ENCODE data around the gene NHEJ1. TPM values are rescaled to one million over a fixed set of nuclear protein-coding genes. Genes with fewer than 3 reads are reported as not detected.

Gene NHEJ1
- total and polyA plus RNA-seq, 9 donors = 10.8 to 23.1 (median 17.1) TPM

DNA sequence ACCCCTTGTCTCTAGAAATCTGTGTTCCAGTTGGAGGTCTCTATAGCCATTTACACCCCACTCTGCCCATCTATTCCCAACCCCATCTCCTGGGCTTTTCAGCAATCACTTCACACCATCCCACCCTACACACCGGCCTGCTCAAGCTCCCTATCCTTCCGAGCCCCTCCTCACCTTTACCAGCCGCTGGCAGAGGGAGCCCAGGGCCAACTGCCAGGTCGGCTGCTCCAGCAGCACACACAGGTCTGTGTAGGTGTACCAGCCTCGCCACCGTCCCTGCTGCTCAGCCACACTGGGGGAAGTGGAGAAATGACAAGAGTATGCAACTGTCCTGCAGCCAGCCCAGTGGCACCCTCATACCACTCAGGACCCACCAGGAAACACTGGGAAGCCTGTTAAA, 12.6 kb upstream of the NHEJ1 start:
- no peak overlapping the region for H3K4me3 ChIP-seq
- no peaks in the 10 kb centered on the region for H3K9me3 ChIP-seq
- peaks cover 6% of the 10 kb centered on the region for H3K4me1 ChIP-seq (ENCODE audit: insufficient read depth)
- intact Hi-C loops (cut with DNase I) = loop anchor here in 1 of 4 donors (10.0 kb wide), 1 partner anchor 1158 kb away; no protein-coding TSS in a partner anchor
- WGBS, 3 donors = 84 to 90% (median 88%) methylated on average over 6 of the region's 6 CpGs
- no peak overlapping the region for H3K27ac ChIP-seq
- no peaks in the 10 kb centered on the region for H3K27me3 ChIP-seq
- TF ChIP-seq EP300 (IDR thresholded peaks at IDR 0.05) (no peak), POLR2A (IDR thresholded peaks at IDR 0.05) (no peak)
- TF ChIP-seq, protein P1, sequence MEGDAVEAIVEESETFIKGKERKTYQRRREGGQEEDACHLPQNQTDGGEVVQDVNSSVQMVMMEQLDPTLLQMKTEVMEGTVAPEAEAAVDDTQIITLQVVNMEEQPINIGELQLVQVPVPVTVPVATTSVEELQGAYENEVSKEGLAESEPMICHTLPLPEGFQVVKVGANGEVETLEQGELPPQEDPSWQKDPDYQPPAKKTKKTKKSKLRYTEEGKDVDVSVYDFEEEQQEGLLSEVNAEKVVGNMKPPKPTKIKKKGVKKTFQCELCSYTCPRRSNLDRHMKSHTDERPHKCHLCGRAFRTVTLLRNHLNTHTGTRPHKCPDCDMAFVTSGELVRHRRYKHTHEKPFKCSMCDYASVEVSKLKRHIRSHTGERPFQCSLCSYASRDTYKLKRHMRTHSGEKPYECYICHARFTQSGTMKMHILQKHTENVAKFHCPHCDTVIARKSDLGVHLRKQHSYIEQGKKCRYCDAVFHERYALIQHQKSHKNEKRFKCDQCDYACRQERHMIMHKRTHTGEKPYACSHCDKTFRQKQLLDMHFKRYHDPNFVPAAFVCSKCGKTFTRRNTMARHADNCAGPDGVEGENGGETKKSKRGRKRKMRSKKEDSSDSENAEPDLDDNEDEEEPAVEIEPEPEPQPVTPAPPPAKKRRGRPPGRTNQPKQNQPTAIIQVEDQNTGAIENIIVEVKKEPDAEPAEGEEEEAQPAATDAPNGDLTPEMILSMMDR (IDR thresholded peaks at IDR 0.05) = no peak
- DNase-seq = no peak
- H3K36me3 ChIP-seq = no peaks in the 10 kb centered on the region

GRCh38 chr2:219172231-219173154, 11.9 kb upstream of the NHEJ1 start:
- Histone ChIP-seq H3K36me3 (no peaks in the 10 kb centered on the region), H3K9me3 (no peaks in the 10 kb centered on the region), H3K4me3 (no peak overlapping the region), H3K27ac (no peak overlapping the region), H3K27me3 (no peaks in the 10 kb centered on the region), H3K4me1 (ENCODE audit: insufficient read depth) (peaks cover 6% of the 10 kb centered on the region)
- TF ChIP-seq POLR2A (IDR thresholded peaks at IDR 0.05) (no peak), EP300 (IDR thresholded peaks at IDR 0.05) (no peak)
- TF ChIP-seq, protein P1 (IDR thresholded peaks at IDR 0.05) = no peak
- no peak for DNase-seq
- intact Hi-C loops (cut with DNase I) = loop anchor here in 1 of 4 donors (10.0 kb wide), 1 partner anchor 1158 kb away; no protein-coding TSS in a partner anchor
- 76 to 89% (median 78%) methylated on average over 16 of the region's 16 CpGs for WGBS, 3 donors

DNA sequence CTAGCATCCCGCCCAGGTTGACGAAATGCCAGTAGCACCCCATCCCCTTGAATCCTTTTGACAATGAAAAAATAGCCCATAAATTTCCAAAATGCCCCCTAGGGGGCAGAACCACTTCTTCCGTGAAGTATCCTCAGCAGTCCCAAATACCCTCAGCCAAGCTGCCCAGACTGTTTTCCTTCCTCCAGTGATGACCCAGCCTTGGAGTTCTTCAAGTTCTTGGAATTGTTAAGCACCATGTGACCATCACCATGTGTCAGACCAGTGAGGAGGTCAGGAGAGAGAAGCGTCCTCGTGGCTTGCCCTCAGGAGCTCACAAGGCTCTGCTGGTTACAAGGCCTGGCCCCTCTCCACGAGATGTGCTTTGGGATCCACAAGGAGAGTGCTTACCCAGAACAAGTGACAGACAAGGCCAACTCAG, 10.6 kb upstream of the NHEJ1 start:
- Histone ChIP-seq H3K36me3 (no peaks in the 10 kb centered on the region), H3K4me3 (no peak overlapping the region), H3K27ac (peak overlapping the region; percentile 22 to 71), H3K4me1 (ENCODE audit: insufficient read depth) (peaks cover 6% of the 10 kb centered on the region), H3K27me3 (no peaks in the 10 kb centered on the region), H3K9me3 (no peaks in the 10 kb centered on the region)
- no peak for TF ChIP-seq EP300 (IDR thresholded peaks at IDR 0.05)
- TF ChIP-seq, protein P1 (IDR thresholded peaks at IDR 0.05) = peak; percentile 57 to 72 (median 61)
- 11 to 24% (median 15%) methylated on average over 6 of the region's 6 CpGs for WGBS, 3 donors
- DNase-seq = peak; percentile 61 to 76 (median 72)
- intact Hi-C loops (cut with DNase I) = loop anchor here in 1 of 4 donors (10.0 kb wide), 1 partner anchor 1156 kb away; no protein-coding TSS in a partner anchor

GRCh38 chr2:219169930-219170654, 9.5 kb upstream of the NHEJ1 start, which contains the start of gene SLC23A3:
SLC23A3 (minus strand) TSS chr2:219170029; CDS start chr2:219169984, 45 bp downstream.
- no peak for TF ChIP-seq EP300 (IDR thresholded peaks at IDR 0.05)
- no peak for TF ChIP-seq POLR2A (IDR thresholded peaks at IDR 0.05)
- TF ChIP-seq, protein P1 (IDR thresholded peaks at IDR 0.05) = no peak
- Histone ChIP-seq H3K9me3 (no peaks in the 10 kb centered on the region), H3K4me3 (no peak within 1 kb of the TSS), H3K4me1 (ENCODE audit: insufficient read depth) (peaks cover 6% of the 10 kb centered on the region), H3K27me3 (no peaks in the 10 kb centered on the region), H3K27ac (peak within 1 kb of the TSS in 1 of 2 donors; percentile 71), H3K36me3 (no peaks in the 10 kb centered on the region)
- intact Hi-C loops (cut with DNase I) = loop anchor here in 3 of 4 donors (5.0 to 10.0 kb wide), 4 partner anchors 122 to 1155 kb away; partner anchors contain the start of gene DNPEP (in 1 of the 3)
- DNase-seq = no peak
- WGBS, 3 donors = 77 to 82% (median 78%) methylated on average over 10 of the region's 10 CpGs

All from ovary (tissue), 9 donors.